SU-DHL-6 (cell line): ENCODE data around the gene GSS.

Experiments used
- H2AFZ ChIP-seq: fragments of 200-600 bp; sonication (generic); 2 replicates; pipeline ENCODE4 v1.6.1; 2014; ENCODE audit warnings: low read depth, mild to moderate bottlenecking, moderate library complexity, mixed read lengths, antibody characterized with exemption, low read length; ENCODE audit not compliant: severe bottlenecking
- H3F3A ChIP-seq: fragments of 200-600 bp; shearing (Covaris generic); 2 replicates; pipeline ENCODE4 v1.6.0; 2016; ENCODE audit warnings: antibody characterized with exemption, mild to moderate bottlenecking; ENCODE audit not compliant: insufficient read depth
- H3K27ac ChIP-seq: fragments of 200-600 bp; sonication (generic); 2 replicates; pipeline ENCODE4 v1.5.1; 2016; ENCODE audit warnings: low read depth, mild to moderate bottlenecking, low read length, moderate library complexity, mixed read lengths
- H3K27me3 ChIP-seq: fragments of 200-600 bp; sonication (generic), shearing (Covaris generic); 2 replicates; pipeline ENCODE4 v1.6.0; 2014; ENCODE audit warnings: mild to moderate bottlenecking, low read length
- H3K36me3 ChIP-seq: fragments of 200-600 bp; sonication (generic); 2 replicates; pipeline ENCODE4 v1.6.1; 2014; ENCODE audit warnings: mild to moderate bottlenecking, low read length, mixed read lengths
- H3K4me2 ChIP-seq: fragments of 300-600, 200-600 bp; shearing (Covaris generic), sonication (generic); 2 replicates; pipeline ENCODE4 v1.6.0; 2014; ENCODE audit warnings: low read length, low read depth, mild to moderate bottlenecking; ENCODE audit not compliant: poor library complexity, severe bottlenecking
- H3K4me3 ChIP-seq: fragments of 200-600 bp; sonication (generic); 2 replicates; pipeline ENCODE4 v1.5.1; 2014; ENCODE audit warnings: antibody characterized with exemption, low read length, mild to moderate bottlenecking, mixed read lengths; ENCODE audit not compliant: insufficient read depth, poor library complexity, severe bottlenecking
- H3K79me2 ChIP-seq: fragments of 200-600 bp; sonication (generic); 2 replicates; pipeline ENCODE4 v1.6.1; 2014; ENCODE audit warnings: mild to moderate bottlenecking, low read length, moderate library complexity; ENCODE audit not compliant: insufficient read depth
- H3K9ac ChIP-seq: fragments of 200-600 bp; sonication (generic); 2 replicates; pipeline ENCODE4 v1.7.0; 2014; ENCODE audit warnings: mild to moderate bottlenecking, low read length
- H3K9me2 ChIP-seq: fragments of 200-600 bp; sonication (generic); replicated peaks from 2 replicates; pipeline ENCODE4 v1.6.1; 2014; ENCODE audit warnings: low read length; ENCODE audit not compliant: insufficient read depth
- H3K9me3 ChIP-seq: fragments of 200-600 bp; sonication (generic); 2 replicates; pipeline ENCODE4 v1.6.1; 2014; ENCODE audit warnings: low read length, mixed read lengths; ENCODE audit not compliant: insufficient read depth
- H4K20me1 ChIP-seq: fragments of 200-600 bp; sonication (generic); 2 replicates; pipeline ENCODE4 v1.6.1; 2014; ENCODE audit warnings: low read depth, mild to moderate bottlenecking, antibody characterized with exemption, low read length, moderate library complexity, mixed read lengths
- EZH2phosphoT487 ChIP-seq: fragments of 200-600 bp; sonication (generic), shearing (Covaris generic); conservative IDR thresholded peaks from 2 replicates; pipeline ENCODE4 v1.6.1; 2018; ENCODE audit warnings: mild to moderate bottlenecking, antibody characterized with exemption, low read length, moderate library complexity, mixed read lengths
- TF ChIP-seq, protein P1 (sequence below): fragments of 200-600 bp; sonication (generic); IDR thresholded peaks from one replicate; pipeline ENCODE4 v1.5.1; 2017; ENCODE audit warnings: antibody characterized with exemption, mild to moderate bottlenecking, low read length, moderate library complexity; ENCODE audit not compliant: insufficient read depth, poor library complexity, severe bottlenecking

GSS gene

DNA sequence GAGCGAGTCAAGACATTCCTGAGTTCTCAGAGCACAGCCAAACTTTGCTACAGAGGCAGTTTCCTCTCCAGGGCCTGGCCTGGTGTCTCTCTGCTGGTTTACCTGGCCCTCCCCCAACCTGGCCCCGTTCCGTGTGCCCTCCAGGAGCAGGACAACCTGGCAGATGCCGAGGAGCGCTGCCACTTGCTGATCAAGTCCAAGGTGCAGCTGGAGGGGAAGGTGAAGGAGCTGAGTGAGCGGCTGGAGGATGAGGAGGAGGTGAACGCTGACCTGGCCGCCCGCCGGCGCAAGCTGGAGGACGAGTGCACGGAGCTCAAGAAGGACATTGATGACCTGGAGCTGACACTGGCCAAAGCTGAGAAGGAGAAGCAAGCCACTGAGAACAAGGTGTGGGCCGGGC is 39.6 kb upstream of the GSS start:
- Histone ChIP-seq H3K36me3 (no peaks in the 10 kb centered on the region), H3K27me3 (no peaks in the 10 kb centered on the region), H3K27ac (no peak overlapping the region), H3K79me2 (no peaks in the 10 kb centered on the region), H3K9me3 (no peaks in the 10 kb centered on the region), H2AFZ (no peak overlapping the region), H3K4me3 (no peak overlapping the region), H3K4me2 (no peak overlapping the region), H4K20me1 (no peaks in the 10 kb centered on the region), H3F3A (no peaks in the 10 kb centered on the region), H3K9ac (no peak overlapping the region), H3K9me2 (no peaks in the 10 kb centered on the region)
- no peak for TF ChIP-seq EZH2phosphoT487
- TF ChIP-seq, protein P1, sequence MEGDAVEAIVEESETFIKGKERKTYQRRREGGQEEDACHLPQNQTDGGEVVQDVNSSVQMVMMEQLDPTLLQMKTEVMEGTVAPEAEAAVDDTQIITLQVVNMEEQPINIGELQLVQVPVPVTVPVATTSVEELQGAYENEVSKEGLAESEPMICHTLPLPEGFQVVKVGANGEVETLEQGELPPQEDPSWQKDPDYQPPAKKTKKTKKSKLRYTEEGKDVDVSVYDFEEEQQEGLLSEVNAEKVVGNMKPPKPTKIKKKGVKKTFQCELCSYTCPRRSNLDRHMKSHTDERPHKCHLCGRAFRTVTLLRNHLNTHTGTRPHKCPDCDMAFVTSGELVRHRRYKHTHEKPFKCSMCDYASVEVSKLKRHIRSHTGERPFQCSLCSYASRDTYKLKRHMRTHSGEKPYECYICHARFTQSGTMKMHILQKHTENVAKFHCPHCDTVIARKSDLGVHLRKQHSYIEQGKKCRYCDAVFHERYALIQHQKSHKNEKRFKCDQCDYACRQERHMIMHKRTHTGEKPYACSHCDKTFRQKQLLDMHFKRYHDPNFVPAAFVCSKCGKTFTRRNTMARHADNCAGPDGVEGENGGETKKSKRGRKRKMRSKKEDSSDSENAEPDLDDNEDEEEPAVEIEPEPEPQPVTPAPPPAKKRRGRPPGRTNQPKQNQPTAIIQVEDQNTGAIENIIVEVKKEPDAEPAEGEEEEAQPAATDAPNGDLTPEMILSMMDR: no peak

DNA sequence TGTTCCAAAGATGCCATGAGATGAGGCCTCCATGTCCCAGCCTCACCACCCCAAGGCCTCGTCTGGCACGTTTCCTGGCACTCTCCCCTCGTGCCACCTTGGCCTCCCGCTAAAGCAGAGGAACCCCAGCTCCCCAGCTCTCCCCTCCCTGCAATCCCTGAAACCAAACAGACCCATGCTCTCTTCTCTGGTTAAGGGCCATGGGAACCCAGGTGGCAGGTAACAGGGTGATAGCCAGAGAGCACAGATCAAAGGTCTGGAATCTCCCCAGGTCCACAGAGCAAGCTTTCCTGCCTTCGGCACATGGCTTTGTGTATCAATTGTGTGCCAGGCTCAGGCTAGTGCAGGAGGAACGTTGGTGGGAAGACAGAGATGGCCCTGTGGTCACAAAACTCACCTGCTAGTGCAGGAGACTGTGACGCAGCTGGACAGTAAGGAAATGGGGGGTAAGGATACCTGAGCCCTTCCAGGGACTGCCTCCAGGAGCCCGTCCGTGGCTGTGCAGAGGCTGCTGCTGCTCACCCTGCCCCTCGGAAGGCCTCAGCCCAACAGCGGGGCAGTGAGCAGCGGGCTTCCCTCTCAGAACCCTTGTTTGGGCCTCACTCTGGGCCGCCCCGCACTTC is 39.0 kb upstream of the GSS start:
- H3F3A ChIP-seq: no peaks in the 10 kb centered on the region
- H3K9ac ChIP-seq: no peak overlapping the region
- TF ChIP-seq EZH2phosphoT487: no peak
- TF ChIP-seq, protein P1: no peak
- H3K79me2 ChIP-seq: no peaks in the 10 kb centered on the region
- no peaks in the 10 kb centered on the region for H3K27me3 ChIP-seq
- H3K9me2 ChIP-seq: no peaks in the 10 kb centered on the region
- no peak overlapping the region for H3K4me3 ChIP-seq
- no peak overlapping the region for H3K4me2 ChIP-seq
- no peaks in the 10 kb centered on the region for H3K9me3 ChIP-seq
- H3K27ac ChIP-seq: no peak overlapping the region
- H3K36me3 ChIP-seq: no peaks in the 10 kb centered on the region
- H2AFZ ChIP-seq: no peak overlapping the region
- no peaks in the 10 kb centered on the region for H4K20me1 ChIP-seq

DNA sequence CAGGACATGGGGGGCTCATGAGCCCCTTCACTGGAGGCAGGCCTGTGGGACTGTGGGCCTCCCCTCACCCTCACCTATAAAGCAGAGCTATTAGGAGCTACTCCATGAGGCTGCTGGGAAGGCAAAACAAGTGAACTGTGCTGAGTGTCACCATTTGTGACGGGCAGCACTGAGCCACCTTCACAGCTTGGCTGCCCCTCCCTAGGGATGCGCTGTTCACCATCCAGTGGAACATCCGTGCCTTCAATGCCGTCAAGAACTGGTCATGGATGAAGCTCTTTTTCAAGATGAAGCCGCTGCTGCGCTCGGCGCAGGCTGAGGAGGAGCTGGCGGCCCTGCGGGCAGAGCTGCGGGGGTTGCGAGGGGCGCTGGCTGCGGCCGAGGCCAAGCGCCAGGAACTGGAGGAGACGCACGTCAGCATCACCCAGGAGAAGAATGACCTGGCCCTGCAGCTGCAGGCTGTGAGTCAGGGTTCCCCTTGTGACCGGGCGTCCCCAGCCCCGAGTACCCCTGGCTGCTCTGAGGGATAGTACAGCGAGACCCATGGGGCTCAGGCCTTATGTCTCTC is 38.4 kb upstream of the GSS start:
- no peak overlapping the region for H3K4me2 ChIP-seq
- H3K4me3 ChIP-seq: no peak overlapping the region
- H3K79me2 ChIP-seq: no peaks in the 10 kb centered on the region
- H3F3A ChIP-seq: no peaks in the 10 kb centered on the region
- TF ChIP-seq, protein P1: no peak
- no peak for TF ChIP-seq EZH2phosphoT487
- no peaks in the 10 kb centered on the region for H3K9me2 ChIP-seq
- H3K9me3 ChIP-seq: no peaks in the 10 kb centered on the region
- H3K27me3 ChIP-seq: no peaks in the 10 kb centered on the region
- no peaks in the 10 kb centered on the region for H4K20me1 ChIP-seq
- H3K36me3 ChIP-seq: no peaks in the 10 kb centered on the region
- no peak overlapping the region for H3K27ac ChIP-seq
- H2AFZ ChIP-seq: no peak overlapping the region
- no peak overlapping the region for H3K9ac ChIP-seq
